Natural killer cell (primary cell): ENCODE measurements around the gene CACNA2D4. TPM values are rescaled to one million over a fixed set of nuclear protein-coding genes. Genes with fewer than 3 reads are reported as not detected.

Source experiments
- ATAC-seq, 3 donors: fragments of 150-1000 bp in 2 of 3; fragments of 200-7000 bp in 1 of 3; cut with Tn5 transposase; 1 replicate in 1 of 3; 2 replicates in 2 of 3; pipeline ENCODE4 v1.10.0; 2021; ENCODE audit warnings: mild to moderate bottlenecking in 2 of 3, moderate library complexity in 2 of 3
- DNase-seq, 2 donors: peaks; one replicate each; pipeline versions ENCODE4 v3.0.0 to v3.0.0-alpha.2; 2013 to 2021; ENCODE audit warnings: mixed read lengths in 1 of 2
- H3K27ac ChIP-seq: one replicate; pipeline ENCODE4 v1.5.1; 2013; ENCODE audit warnings: mild to moderate bottlenecking, low read length
- H3K27me3 ChIP-seq: one replicate; pipeline ENCODE4 v1.6.1; 2013; ENCODE audit warnings: low read length; ENCODE audit not compliant: control insufficient read depth, insufficient read depth
- H3K36me3 ChIP-seq: one replicate; pipeline ENCODE4 v1.6.1; 2013; ENCODE audit warnings: low read length; ENCODE audit not compliant: control insufficient read depth, insufficient read depth
- H3K4me1 ChIP-seq: one replicate; pipeline ENCODE4 v1.6.1; 2013; ENCODE audit warnings: low read length; ENCODE audit not compliant: control insufficient read depth, insufficient read depth
- H3K4me3 ChIP-seq: one replicate; pipeline ENCODE4 v1.5.1; 2013; ENCODE audit warnings: low read length
- H3K9me3 ChIP-seq: one replicate; pipeline ENCODE4 v1.6.1; 2013; ENCODE audit warnings: low read length; ENCODE audit not compliant: control insufficient read depth, insufficient read depth
- H3K27ac Mint-ChIP-seq, 2 donors: one replicate each; pipeline ENCODE4 v1.8.0; 2022; ENCODE audit warnings: mild to moderate bottlenecking in 2 of 2, mixed read lengths in 2 of 2, moderate library complexity in 1 of 2
- H3K27me3 Mint-ChIP-seq, 2 donors: one replicate each; pipeline ENCODE4 v1.8.0; 2022; ENCODE audit warnings: low read depth in 2 of 2, mixed read lengths in 2 of 2
- H3K36me3 Mint-ChIP-seq: one replicate; pipeline ENCODE4 v1.8.0; 2022; ENCODE audit warnings: mixed read lengths
- H3K4me1 Mint-ChIP-seq, 2 donors: one replicate each; pipeline ENCODE4 v1.8.0; 2022; ENCODE audit warnings: mixed read lengths in 2 of 2
- H3K4me3 Mint-ChIP-seq: one replicate; pipeline ENCODE4 v1.8.0; 2022; ENCODE audit warnings: mild to moderate bottlenecking, moderate library complexity, mixed read lengths
- H3K9me3 Mint-ChIP-seq, 2 donors: one replicate each; pipeline ENCODE4 v1.8.0; 2022; ENCODE audit warnings: mixed read lengths in 2 of 2
- CTCF ChIP-seq: fragments of 200-600 bp; IDR thresholded peaks from one replicate; pipeline ENCODE4 v1.8.0; 2022; ENCODE audit warnings: antibody characterized with exemption
- WGBS: methylation state at CpG from one replicate; pipeline ENCODE4 v1.1.7; 2013; ENCODE audit warnings: missing lambda C conversion rate; ENCODE audit not compliant: insufficient coverage; 5-methylcytosine and 5-hydroxymethylcytosine counted together
- intact Hi-C: fragments of 100-400 bp; cut with micrococcal nuclease; formaldehyde crosslinking; loops from one replicate; pipeline ENCODE4 v1.14.2; 2022
- total RNA-seq, 4 donors: library from RNA; stranded (reverse); fragments of 120-200 nt in 1 of 4; gene quantifications; one replicate each; pipeline versions ENCODE4 v1.2.3 to v1.2.4, GENCODE V29; 2013 to 2022

The CACNA2D4 gene
- total RNA-seq, 3 donors from 2014 or later (not counting 1 experiment from before 2014, with no cell fraction given) = 26.5 to 49.6 (median 34.9) TPM

- Mint-ChIP-seq H3K4me3 (no peak overlapping the region), H3K36me3 (no peaks in the 10 kb centered on the region), H3K27me3 (peaks cover 18% of the 10 kb centered on the region in 2 donors), H3K4me1 (peaks cover 0 to 4% of the 10 kb centered on the region in 2 donors), H3K9me3 (no peaks in the 10 kb centered on the region), H3K27ac (no peak overlapping the region)
- 16% methylated on average over 32 of the region's 34 CpGs for WGBS
- DNase-seq = peak in 1 of 2 donors; percentile 37
- no peak overlapping the region for H3K4me3 ChIP-seq
- intact Hi-C loops = no loop called here
- TF ChIP-seq CTCF = no peak
- no peak overlapping the region for H3K27ac ChIP-seq
- no peaks in the 10 kb centered on the region for H3K4me1 ChIP-seq
- H3K9me3 ChIP-seq = no peaks in the 10 kb centered on the region
- H3K27me3 ChIP-seq = peaks cover 6% of the 10 kb centered on the region
- H3K36me3 ChIP-seq = no peaks in the 10 kb centered on the region
- peak; percentile 51 to 64 (median 52) for ATAC-seq
Observed at GRCh38 chr12:1830981-1831963, 87.2 kb downstream of the CACNA2D4 start.

GRCh38 chr12:1830401-1830845 lies 88.0 kb downstream of the CACNA2D4 start:
- H3K27ac Mint-ChIP-seq = no peak overlapping the region
- H3K9me3 Mint-ChIP-seq = no peaks in the 10 kb centered on the region
- peaks cover 0 to 4% of the 10 kb centered on the region in 2 donors for H3K4me1 Mint-ChIP-seq
- peaks cover 18% of the 10 kb centered on the region in 2 donors for H3K27me3 Mint-ChIP-seq
- Histone ChIP-seq H3K4me1 (no peaks in the 10 kb centered on the region), H3K27ac (no peak overlapping the region), H3K36me3 (no peaks in the 10 kb centered on the region), H3K27me3 (peaks cover 6% of the 10 kb centered on the region), H3K9me3 (no peaks in the 10 kb centered on the region), H3K4me3 (no peak overlapping the region)
- no peak for DNase-seq
- no peaks in the 10 kb centered on the region for H3K36me3 Mint-ChIP-seq
- intact Hi-C loops = no loop called here
- WGBS = 52% methylated on average over 3 of the region's 3 CpGs
- no peak for TF ChIP-seq CTCF
- ATAC-seq = no peak
- H3K4me3 Mint-ChIP-seq = no peak overlapping the region

GRCh38 chr12:1829306-1829900 lies 89.0 kb downstream of the CACNA2D4 start:
- Mint-ChIP-seq H3K9me3 (no peaks in the 10 kb centered on the region), H3K36me3 (no peaks in the 10 kb centered on the region), H3K27me3 (peaks cover 18% of the 10 kb centered on the region in 2 donors), H3K27ac (no peak overlapping the region), H3K4me3 (no peak overlapping the region), H3K4me1 (peaks cover 0 to 4% of the 10 kb centered on the region in 2 donors)
- H3K36me3 ChIP-seq = no peaks in the 10 kb centered on the region
- no peak for TF ChIP-seq CTCF
- no peak overlapping the region for H3K4me3 ChIP-seq
- H3K9me3 ChIP-seq = no peaks in the 10 kb centered on the region
- DNase-seq (no peak), ATAC-seq (no peak)
- H3K4me1 ChIP-seq = no peaks in the 10 kb centered on the region
- H3K27ac ChIP-seq = no peak overlapping the region
- WGBS = 89% methylated on average over 11 of the region's 11 CpGs
- H3K27me3 ChIP-seq = peaks cover 6% of the 10 kb centered on the region
- intact Hi-C loops = no loop called here
